SK-N-SH (cell line): ENCODE data around the gene CRPPA. TPM values are rescaled to one million over a fixed set of nuclear protein-coding genes. Genes with fewer than 3 reads are reported as not detected.
A peak's percentile ranks its signal among the peaks of the same experiment; 100 is the strongest.

Source experiments
- CTCF ChIA-PET: fragments of 300-600, 350-600 bp; formaldehyde crosslinking; extraction: SDS; loops from one replicate; lab custom pipeline; 2021; lab: Yijun Ruan, JAX
- POLR2A ChIA-PET: fragments of 350-600 bp; sonication (Branson Sonifier 250); formaldehyde crosslinking; extraction: SDS; loops from one replicate; lab custom pipeline; 2020; ENCODE audit warnings: antibody characterized with exemption, inconsistent platforms; lab: Yijun Ruan, JAX
- DNase-seq: peaks from one replicate; pipeline ENCODE4 v3.0.0; 2012
- H2AFZ ChIP-seq: fragments of 200-600 bp; sonication (generic); 2 replicates; pipeline ENCODE4 v1.8.1; 2016; ENCODE audit warnings: antibody characterized with exemption, mild to moderate bottlenecking, low read depth
- H3F3A ChIP-seq: fragments of 200-600 bp; sonication (generic); replicated peaks from 2 replicates; pipeline ENCODE3; 2016; ENCODE audit warnings: antibody characterized with exemption, mild to moderate bottlenecking; ENCODE audit not compliant: insufficient read depth
- H3K27ac ChIP-seq, 2 experiments: fragments of 200-500 bp in 1 of 2; fragments of 200-600 bp in 1 of 2; sonication (Bioruptor generic) in 1 of 2; sonication (generic), shearing (Covaris generic) in 1 of 2; 2 replicates each; pipeline versions ENCODE4 v1.5.1 to v1.6.1; 2014 to 2016; ENCODE audit warnings: low read depth in 2 of 2, inconsistent platforms in 1 of 2, low read length in 1 of 2, mild to moderate bottlenecking in 1 of 2, mixed read lengths in 1 of 2
- H3K27me3 ChIP-seq: fragments of 200-600 bp; sonication (generic), shearing (Covaris generic); 2 replicates; pipeline ENCODE4 v1.6.1; 2016; ENCODE audit warnings: mixed run types; ENCODE audit not compliant: insufficient read depth
- H3K36me3 ChIP-seq, 2 experiments: fragments of 200-500 bp in 1 of 2; fragments of 200-600 bp in 1 of 2; sonication (Bioruptor generic) in 1 of 2; sonication (generic) in 1 of 2; replicated peaks in 1 of 2; 2 replicates each; pipeline versions ENCODE3 to v1.5.1; 2014 to 2016; ENCODE audit warnings: low read length in 1 of 2, mild to moderate bottlenecking in 1 of 2; ENCODE audit not compliant: insufficient read depth in 2 of 2, control insufficient read depth in 1 of 2
- H3K4me1 ChIP-seq, 2 experiments: fragments of 200-500 bp in 1 of 2; fragments of 200-600 bp in 1 of 2; sonication (Bioruptor generic) in 1 of 2; sonication (generic), shearing (Covaris generic) in 1 of 2; 2 replicates each; pipeline versions ENCODE4 v1.5.1 to v1.6.1; 2014 to 2016; ENCODE audit warnings: low read depth in 1 of 2, low read length in 1 of 2, mixed run types in 1 of 2; ENCODE audit not compliant: insufficient read depth in 2 of 2, control insufficient read depth in 1 of 2
- H3K4me2 ChIP-seq: fragments of 200-600 bp; sonication (generic), shearing (Covaris generic); 2 replicates; pipeline ENCODE4 v1.6.1; 2017; ENCODE audit warnings: mixed run types
- H3K4me3 ChIP-seq, 2 experiments: fragments of 200-500 bp in 1 of 2; fragments of 200-600 bp in 1 of 2; sonication (Bioruptor generic) in 1 of 2; sonication (generic), shearing (Covaris generic) in 1 of 2; 2 replicates each; pipeline versions ENCODE4 v1.5.1 to v1.8.1; 2014 to 2016; ENCODE audit warnings: low read depth in 2 of 2, inconsistent platforms in 1 of 2, low read length in 1 of 2, mild to moderate bottlenecking in 1 of 2, mixed read lengths in 1 of 2, moderate library complexity in 1 of 2
- H3K79me2 ChIP-seq: fragments of 200-600 bp; sonication (generic); 2 replicates; pipeline ENCODE4 v1.8.1; 2017; ENCODE audit warnings: mild to moderate bottlenecking; ENCODE audit not compliant: insufficient read depth
- H3K9ac ChIP-seq: fragments of 200-600 bp; sonication (generic); 2 replicates; pipeline ENCODE4 v1.6.1; 2017; ENCODE audit warnings: mixed run types
- H3K9me2 ChIP-seq: fragments of 200-600 bp; sonication (generic); 2 replicates; pipeline ENCODE4 v1.6.1; 2017; ENCODE audit warnings: mixed run types
- H3K9me3 ChIP-seq: fragments of 200-600 bp; sonication (generic); 2 replicates; pipeline ENCODE4 v1.6.1; 2017; ENCODE audit warnings: mixed run types, mild to moderate bottlenecking, moderate library complexity
- H4K20me1 ChIP-seq: fragments of 200-600 bp; sonication (generic); 2 replicates; pipeline ENCODE4 v1.6.1; 2017; ENCODE audit warnings: mild to moderate bottlenecking, mixed run types; ENCODE audit not compliant: insufficient read depth
- CHD2 ChIP-seq: fragments of 150-350 bp; IDR thresholded peaks from 2 replicates; pipeline ENCODE4 v1.6.1; 2018; ENCODE audit warnings: low read length; ENCODE audit not compliant: partially characterized antibody
- ELF1 ChIP-seq: IDR thresholded peaks from 2 replicates; pipeline ENCODE4 v1.4.0; 2012
- EP300 ChIP-seq, 2 experiments: IDR thresholded peaks; 2 replicates each; pipeline versions ENCODE4 v1.4.0 to v1.6.1; 2012; ENCODE audit warnings: borderline replicate concordance in 1 of 2, low read depth in 1 of 2, low read length in 1 of 2
- EZH2phosphoT487 ChIP-seq: fragments of 200-600 bp; sonication (generic); IDR thresholded peaks from 2 replicates; pipeline ENCODE4 v1.6.1; 2017; ENCODE audit warnings: low read depth, mixed run types, mild to moderate bottlenecking, antibody characterized with exemption, moderate library complexity, borderline replicate concordance
- FOXM1 ChIP-seq: IDR thresholded peaks from 2 replicates; pipeline ENCODE4 v1.4.0; 2012; ENCODE audit warnings: low read depth, mild to moderate bottlenecking
- GATA2 ChIP-seq: sonication (generic); formaldehyde crosslinking; IDR thresholded peaks from 2 replicates; pipeline ENCODE4 v1.5.0; 2020; ENCODE audit warnings: mild to moderate bottlenecking, missing genetic modification reagents
- MAX ChIP-seq: IDR thresholded peaks from 2 replicates; pipeline ENCODE4 v1.4.0; 2012; ENCODE audit warnings: low read depth
- MXI1 ChIP-seq: IDR thresholded peaks from 2 replicates; pipeline ENCODE4 v1.6.1; 2012; ENCODE audit warnings: mild to moderate bottlenecking, low read depth, low read length, improper control_type of control experiment
- NFIC ChIP-seq: IDR thresholded peaks from 2 replicates; pipeline ENCODE4 v1.4.0; 2012; ENCODE audit warnings: borderline replicate concordance
- PBX3 ChIP-seq: IDR thresholded peaks from 2 replicates; pipeline ENCODE4; 2012
- POLR2AphosphoS5 ChIP-seq: IDR thresholded peaks from 2 replicates; pipeline ENCODE4 v1.6.1; 2012; ENCODE audit warnings: low read depth, low read length
- RCOR1 ChIP-seq: fragments of 150-350 bp; IDR thresholded peaks from 2 replicates; pipeline ENCODE4 v1.6.1; 2017; ENCODE audit warnings: antibody characterized with exemption, low read length
- RFX5 ChIP-seq: IDR thresholded peaks from 2 replicates; pipeline ENCODE4 v1.6.1; 2012; ENCODE audit warnings: mild to moderate bottlenecking, improper control_type of control experiment, low read length
- RXRA ChIP-seq: IDR thresholded peaks from 2 replicates; pipeline ENCODE4 v1.4.0; 2012; ENCODE audit warnings: low read depth, mild to moderate bottlenecking, borderline replicate concordance
- SIN3A ChIP-seq: IDR thresholded peaks from 2 replicates; pipeline ENCODE4 v1.6.1; 2012; ENCODE audit warnings: low read depth, mild to moderate bottlenecking, low read length, moderate library complexity, borderline replicate concordance
- SMC3 ChIP-seq: IDR thresholded peaks from 2 replicates; pipeline ENCODE4 v1.6.1; 2012; ENCODE audit warnings: low read depth, low read length, improper control_type of control experiment
- TCF12 ChIP-seq: IDR thresholded peaks from 2 replicates; pipeline ENCODE4 v1.4.0; 2012
- TEAD4 ChIP-seq: IDR thresholded peaks from 2 replicates; pipeline ENCODE4 v1.4.0; 2012; ENCODE audit warnings: mild to moderate bottlenecking, borderline replicate concordance; ENCODE audit not compliant: insufficient read depth
- USF1 ChIP-seq: IDR thresholded peaks from 2 replicates; pipeline ENCODE4 v1.4.0; 2012; ENCODE audit warnings: low read depth, borderline replicate concordance
- YY1 ChIP-seq: IDR thresholded peaks from 2 replicates; pipeline ENCODE4 v1.4.0; 2012; ENCODE audit warnings: low read depth, mild to moderate bottlenecking
- ZBTB33 ChIP-seq: IDR thresholded peaks from 2 replicates; pipeline ENCODE4 v1.4.0; 2012; ENCODE audit warnings: low read depth, borderline replicate concordance
- WGBS: methylation state at CpG from one replicate; pipeline ENCODE4 v1.1.6; 2017; ENCODE audit warnings: low lambda C conversion rate; 5-methylcytosine and 5-hydroxymethylcytosine counted together
- polyA plus RNA-seq, 3 experiments: library from polyadenylated mRNA; depleted of rRNA; stranded (reverse); fragments of >200 nt; gene quantifications; 2 replicates each; pipeline ENCODE4 v1.2.3, GENCODE V29; 2012
- TF ChIP-seq, protein P1 (sequence below): fragments of 150-350 bp; IDR thresholded peaks from 2 replicates; pipeline ENCODE4 v1.6.1; 2017; ENCODE audit warnings: antibody characterized with exemption, low read length, low read depth, borderline replicate concordance
- TF ChIP-seq, protein P2 (sequence below): fragments of 150-350 bp; IDR thresholded peaks from 2 replicates; pipeline ENCODE4 v1.6.1; 2016; ENCODE audit warnings: mild to moderate bottlenecking, low read depth, low read length

The CRPPA gene
- polyA plus RNA-seq, 1 of the 3 experiments (the other 2 are of a cell fraction) = 0.15 TPM

DNA sequence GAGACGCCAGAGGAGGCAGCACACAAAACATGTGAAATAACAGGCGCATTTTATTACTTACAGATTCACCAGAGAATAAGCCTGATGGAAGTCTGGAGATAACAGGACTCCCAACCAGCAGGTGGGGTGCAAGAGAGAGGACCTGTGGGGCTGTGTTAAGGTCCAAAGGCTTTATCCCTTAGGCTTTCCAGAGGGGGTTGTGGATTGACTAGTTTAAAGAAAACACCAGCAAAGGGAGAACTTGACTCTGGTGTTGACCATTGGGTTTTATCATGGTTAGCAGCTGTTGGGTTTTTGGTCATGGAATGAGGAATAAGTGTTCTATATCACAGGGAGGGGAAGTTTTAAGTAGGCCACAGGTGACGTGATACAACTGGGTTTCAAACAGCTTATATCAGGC, 1.6 kb upstream of the CRPPA start:
- Histone ChIP-seq H3K9ac (no peak overlapping the region), H3K4me3 (no peak overlapping the region), H3K4me2 (no peak overlapping the region), H3K27me3 (no peaks in the 10 kb centered on the region), H3K9me2 (no peaks in the 10 kb centered on the region), H2AFZ (no peak overlapping the region), H3F3A (no peaks in the 10 kb centered on the region), H3K27ac (no peak overlapping the region), H3K9me3 (no peaks in the 10 kb centered on the region), H3K36me3 (no peaks in the 10 kb centered on the region), H4K20me1 (no peaks in the 10 kb centered on the region), H3K79me2 (no peaks in the 10 kb centered on the region), H3K4me1 (peaks cover 0 to 15% of the 10 kb centered on the region in 2 experiments; a peak in 1 of 4 replicates)
- CTCF ChIA-PET = interaction anchor here (0.7 to 6.2 kb wide), 3 partner anchors 10 to 142 kb away, joined by 3 to 56 read pairs (median 5); no protein-coding TSS in a partner anchor
- 80% methylated on average over 3 of the region's 3 CpGs for WGBS
- POLR2A ChIA-PET = no interaction called here
- no peak for DNase-seq
- TF ChIP-seq YY1 (no peak), MAX (no peak), POLR2AphosphoS5 (no peak), ELF1 (no peak), TCF12 (no peak), TEAD4 (no peak), NFIC (no peak), CHD2 (no peak), GATA2 (CRISPR knock-in tag) (no peak), SMC3 (no peak), RXRA (no peak)

DNA sequence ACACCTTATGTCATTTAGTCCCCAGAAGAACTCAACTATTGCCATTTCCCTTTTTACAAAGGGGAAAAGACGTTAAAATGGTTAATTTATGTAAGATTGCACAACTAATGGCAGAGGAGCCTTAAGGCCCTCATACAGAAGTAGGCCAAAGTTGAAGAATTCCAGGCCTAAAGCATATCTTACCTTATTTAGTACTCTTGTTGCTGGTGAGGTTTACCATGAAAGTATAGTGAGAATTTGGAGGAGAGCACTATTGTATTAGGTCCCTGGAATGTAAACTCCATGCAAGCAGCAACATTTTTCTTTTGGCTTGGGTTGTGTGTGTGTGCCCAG, 731 bp upstream of the CRPPA start:
- Histone ChIP-seq H3K27me3 (no peaks in the 10 kb centered on the region), H3K36me3 (no peaks in the 10 kb centered on the region), H3K9me2 (no peaks in the 10 kb centered on the region), H3K27ac (peak overlapping the region in 1 of 2 experiments; percentile 95; a peak in 2 of 4 replicates), H4K20me1 (no peaks in the 10 kb centered on the region), H3K9me3 (no peaks in the 10 kb centered on the region), H3K9ac (no peak overlapping the region), H3K79me2 (no peaks in the 10 kb centered on the region), H3K4me1 (peaks cover 0 to 15% of the 10 kb centered on the region in 2 experiments; a peak in 1 of 4 replicates), H3F3A (no peaks in the 10 kb centered on the region), H3K4me3 (no peak overlapping the region), H3K4me2 (no peak overlapping the region), H2AFZ (no peak overlapping the region)
- ChIA-PET CTCF (interaction anchor here (1.6 to 6.2 kb wide), 3 partner anchors 11 to 344 kb away, joined by 3 to 56 read pairs (median 6); no protein-coding TSS in a partner anchor), POLR2A (no interaction called here)
- WGBS = 80% methylated on average over 1 of the region's 1 CpG
- DNase-seq = no peak
- no peak for TF ChIP-seq POLR2AphosphoS5
- TF ChIP-seq, protein P1, sequence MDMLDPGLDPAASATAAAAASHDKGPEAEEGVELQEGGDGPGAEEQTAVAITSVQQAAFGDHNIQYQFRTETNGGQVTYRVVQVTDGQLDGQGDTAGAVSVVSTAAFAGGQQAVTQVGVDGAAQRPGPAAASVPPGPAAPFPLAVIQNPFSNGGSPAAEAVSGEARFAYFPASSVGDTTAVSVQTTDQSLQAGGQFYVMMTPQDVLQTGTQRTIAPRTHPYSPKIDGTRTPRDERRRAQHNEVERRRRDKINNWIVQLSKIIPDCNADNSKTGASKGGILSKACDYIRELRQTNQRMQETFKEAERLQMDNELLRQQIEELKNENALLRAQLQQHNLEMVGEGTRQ = no peak
- TF ChIP-seq TEAD4 = no peak
- TF ChIP-seq YY1 = no peak
- no peak for TF ChIP-seq RCOR1
- no peak for TF ChIP-seq MXI1
- TF ChIP-seq, protein P2, sequence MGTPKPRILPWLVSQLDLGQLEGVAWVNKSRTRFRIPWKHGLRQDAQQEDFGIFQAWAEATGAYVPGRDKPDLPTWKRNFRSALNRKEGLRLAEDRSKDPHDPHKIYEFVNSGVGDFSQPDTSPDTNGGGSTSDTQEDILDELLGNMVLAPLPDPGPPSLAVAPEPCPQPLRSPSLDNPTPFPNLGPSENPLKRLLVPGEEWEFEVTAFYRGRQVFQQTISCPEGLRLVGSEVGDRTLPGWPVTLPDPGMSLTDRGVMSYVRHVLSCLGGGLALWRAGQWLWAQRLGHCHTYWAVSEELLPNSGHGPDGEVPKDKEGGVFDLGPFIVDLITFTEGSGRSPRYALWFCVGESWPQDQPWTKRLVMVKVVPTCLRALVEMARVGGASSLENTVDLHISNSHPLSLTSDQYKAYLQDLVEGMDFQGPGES = no peak
- TF ChIP-seq PBX3 = no peak
- TF ChIP-seq RFX5 = no peak
- no peak for TF ChIP-seq FOXM1
- no peak for TF ChIP-seq ZBTB33
- TF ChIP-seq EP300 (IDR thresholded peaks at IDR 0.05; ENCODE audit: borderline replicate concordance in 1 of 2, low read depth in 1 of 2, low read length in 1 of 2) = no peak
- TF ChIP-seq ELF1 = no peak
- TF ChIP-seq SIN3A = no peak
- TF ChIP-seq TCF12 = no peak
- no peak for TF ChIP-seq USF1
- TF ChIP-seq SMC3 = no peak
- TF ChIP-seq EZH2phosphoT487 = no peak
